ENCODE data around the gene SRSF8.
A peak's percentile ranks its signal among the peaks of the same experiment; 100 is the strongest.

SRSF8 gene

DNA sequence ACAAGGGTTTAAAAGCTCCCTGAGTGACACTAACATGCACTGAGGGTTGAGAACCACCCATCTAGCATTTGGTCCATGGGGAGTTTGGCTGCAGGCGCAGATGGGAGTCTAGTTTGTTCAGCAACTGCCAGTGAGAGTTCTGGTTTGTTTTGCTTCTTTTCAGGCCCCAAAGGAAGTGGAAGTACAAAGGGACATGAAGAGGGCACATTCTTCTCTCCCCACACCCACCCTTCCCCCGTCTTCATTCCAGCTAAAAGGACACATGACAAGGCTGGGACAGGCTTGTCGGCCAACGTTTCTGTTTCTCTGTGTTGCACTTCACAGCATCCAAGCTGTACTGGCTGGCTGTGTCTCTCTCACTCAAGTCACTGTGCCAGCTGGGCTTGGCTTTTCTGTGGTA is 14.7 kb downstream of the SRSF8 start:
- H3K36me3 Mint-ChIP-seq: no peaks in the 10 kb centered on the region

GRCh38 chr11:95082576-95083001 is 15.9 kb downstream of the SRSF8 start:
- Mint-ChIP-seq H3K4me1 (ENCODE audit: low read depth) (peaks cover 15% of the 10 kb centered on the region), H3K27ac (peak overlapping the region; percentile 34), H3K36me3 (no peaks in the 10 kb centered on the region), H3K9me3 (ENCODE audit: low read depth) (no peaks in the 10 kb centered on the region), H3K27me3 (no peaks in the 10 kb centered on the region), H3K4me3 (no peak overlapping the region)

More for the DNA sequence above, 14.7 kb downstream of the SRSF8 start:
- Mint-ChIP-seq H3K27ac (no peak overlapping the region), H3K9me3 (ENCODE audit: low read depth) (no peaks in the 10 kb centered on the region), H3K4me1 (ENCODE audit: low read depth) (peaks cover 13% of the 10 kb centered on the region), H3K27me3 (no peaks in the 10 kb centered on the region), H3K4me3 (no peak overlapping the region)

DNA sequence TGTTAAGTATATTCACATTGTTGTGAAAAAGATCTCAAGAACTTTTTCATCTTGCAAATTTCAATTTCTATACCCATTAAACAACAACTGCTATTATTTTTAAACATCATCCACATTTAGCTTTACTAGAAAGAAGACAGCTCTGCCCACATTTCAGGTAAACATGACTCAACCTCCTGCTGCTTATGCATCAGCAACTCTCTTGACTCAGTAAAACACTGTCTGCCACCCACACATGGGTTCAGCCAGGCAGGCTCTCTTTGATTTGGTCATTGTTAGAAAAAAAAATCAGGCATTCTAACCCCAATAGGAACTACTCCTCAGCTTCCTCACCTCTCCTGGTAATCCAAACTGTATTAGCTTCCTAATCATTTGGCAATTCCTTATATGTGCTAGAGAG is 17.8 kb downstream of the SRSF8 start:
- Mint-ChIP-seq H3K27ac (peak overlapping the region; percentile 87), H3K4me1 (ENCODE audit: low read depth) (peaks cover 28% of the 10 kb centered on the region), H3K9me3 (ENCODE audit: low read depth) (no peaks in the 10 kb centered on the region), H3K27me3 (no peaks in the 10 kb centered on the region), H3K4me3 (no peak overlapping the region), H3K36me3 (no peaks in the 10 kb centered on the region)

DNA sequence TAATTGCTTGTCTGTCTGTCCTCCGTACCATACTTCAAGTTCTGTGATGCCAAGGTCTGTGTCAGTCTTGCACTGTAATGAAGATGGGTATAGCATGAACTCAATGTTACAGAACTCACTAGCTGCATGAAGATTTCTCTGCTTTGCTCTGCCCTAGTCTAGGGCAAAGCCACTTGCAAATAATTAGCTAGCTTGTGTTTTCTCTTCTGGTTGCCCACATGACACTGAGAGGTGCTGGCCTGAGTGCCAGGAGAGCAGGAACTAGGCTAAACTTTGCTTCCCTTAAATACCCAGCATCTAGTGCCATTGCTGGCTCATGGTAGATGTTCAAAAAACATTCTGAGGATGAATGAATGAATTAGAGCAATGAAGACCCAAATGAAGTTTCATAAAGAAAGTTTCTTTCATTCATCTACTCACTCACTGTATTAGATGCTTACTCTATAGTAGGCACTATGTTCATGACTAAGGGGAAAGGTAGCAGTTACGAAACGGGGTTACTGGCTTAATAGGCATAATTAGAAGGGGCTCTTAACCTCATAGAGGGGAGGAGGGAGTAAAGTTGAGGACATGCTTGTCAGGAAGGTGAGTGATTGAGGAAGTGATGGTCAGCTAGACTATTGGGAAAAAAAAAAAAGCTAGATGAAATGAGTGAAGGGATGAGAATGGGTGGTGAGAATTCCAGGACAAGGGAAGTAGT is 18.5 kb downstream of the SRSF8 start:
- Mint-ChIP-seq H3K9me3 (ENCODE audit: low read depth) (no peaks in the 10 kb centered on the region), H3K4me1 (ENCODE audit: low read depth) (peaks cover 29% of the 10 kb centered on the region), H3K36me3 (no peaks in the 10 kb centered on the region), H3K27me3 (no peaks in the 10 kb centered on the region), H3K27ac (no peak overlapping the region), H3K4me3 (no peak overlapping the region)

DNA sequence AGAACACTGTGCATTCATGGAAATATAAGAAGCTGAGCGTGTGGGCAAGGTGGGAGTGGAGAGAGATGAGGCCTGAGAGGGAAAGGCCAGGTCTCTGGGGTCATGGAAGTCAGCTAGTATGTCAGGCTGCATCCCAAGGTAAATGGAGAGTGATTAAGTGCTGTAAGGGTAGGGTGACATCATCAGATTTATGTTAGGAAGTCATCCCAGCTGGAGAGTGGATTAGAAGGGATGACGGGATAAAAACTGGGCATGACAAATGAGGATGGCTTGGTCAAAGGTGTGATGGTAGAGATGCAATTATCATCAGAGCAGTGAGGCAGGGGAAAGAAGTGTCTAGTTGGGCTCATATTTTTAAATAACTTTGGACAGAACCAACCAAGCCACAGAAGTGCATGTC is 19.4 kb downstream of the SRSF8 start:
- no peaks in the 10 kb centered on the region for H3K27me3 Mint-ChIP-seq
- H3K4me3 Mint-ChIP-seq: no peak overlapping the region
- H3K9me3 Mint-ChIP-seq (ENCODE audit: low read depth): no peaks in the 10 kb centered on the region
- H3K27ac Mint-ChIP-seq: peak overlapping the region; percentile 47
- no peaks in the 10 kb centered on the region for H3K36me3 Mint-ChIP-seq
- H3K4me1 Mint-ChIP-seq (ENCODE audit: low read depth): peaks cover 38% of the 10 kb centered on the region

GRCh38 chr11:95086836-95087570 is 20.3 kb downstream of the SRSF8 start:
- H3K27me3 Mint-ChIP-seq: no peaks in the 10 kb centered on the region
- no peaks in the 10 kb centered on the region for H3K36me3 Mint-ChIP-seq
- H3K4me3 Mint-ChIP-seq: no peak overlapping the region
- H3K9me3 Mint-ChIP-seq (ENCODE audit: low read depth): no peaks in the 10 kb centered on the region
- H3K27ac Mint-ChIP-seq: no peak overlapping the region
- peaks cover 46% of the 10 kb centered on the region for H3K4me1 Mint-ChIP-seq (ENCODE audit: low read depth)

DNA sequence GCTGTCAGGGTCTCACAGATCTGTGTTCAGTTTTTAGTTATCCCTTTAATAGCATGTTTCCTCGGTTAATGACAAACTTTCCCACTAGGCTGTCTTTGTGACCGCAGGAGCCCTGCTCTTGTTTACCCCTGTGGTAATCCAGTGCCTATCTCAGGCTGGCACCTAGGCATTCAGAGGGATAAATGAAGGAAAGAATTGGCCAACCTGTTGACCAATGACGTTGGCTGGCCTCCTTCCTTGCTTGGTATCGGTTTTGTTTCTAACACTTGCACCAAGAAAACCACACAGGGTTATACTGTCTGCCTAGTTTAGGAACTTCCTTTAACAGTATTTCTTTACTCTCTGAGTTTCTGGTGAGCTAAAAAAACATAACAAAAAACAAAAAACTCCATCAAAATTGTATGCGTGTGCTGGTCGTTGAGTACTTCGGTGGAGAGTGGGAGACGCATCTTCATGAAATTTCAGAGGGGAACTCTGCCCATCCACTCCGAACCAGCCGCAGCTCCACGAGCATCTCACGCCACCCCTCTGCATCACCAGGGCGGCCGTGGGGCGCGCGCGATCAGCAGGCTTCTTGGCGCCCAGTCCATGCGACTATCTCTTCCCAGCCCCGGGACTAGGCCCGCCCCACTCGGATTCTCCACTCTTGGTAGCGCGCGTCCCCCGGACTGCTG is 22.4 kb downstream of the SRSF8 start:
- H3K4me1 Mint-ChIP-seq (ENCODE audit: low read depth): peaks cover 62% of the 10 kb centered on the region
- H3K36me3 Mint-ChIP-seq: peaks cover 5% of the 10 kb centered on the region
- H3K27me3 Mint-ChIP-seq: no peaks in the 10 kb centered on the region
- peak overlapping the region; percentile 96 for H3K27ac Mint-ChIP-seq
- H3K4me3 Mint-ChIP-seq: peak overlapping the region; percentile 83
- H3K9me3 Mint-ChIP-seq (ENCODE audit: low read depth): no peaks in the 10 kb centered on the region

- peak within 1 kb of the TSS; percentile 92 for H3K4me3 Mint-ChIP-seq
- H3K36me3 Mint-ChIP-seq: peaks cover 5% of the 10 kb centered on the region
- no peaks in the 10 kb centered on the region for H3K9me3 Mint-ChIP-seq (ENCODE audit: low read depth)
- H3K27me3 Mint-ChIP-seq: no peaks in the 10 kb centered on the region
- H3K27ac Mint-ChIP-seq: peak within 1 kb of the TSS; percentile 96
- H3K4me1 Mint-ChIP-seq (ENCODE audit: low read depth): peaks cover 59% of the 10 kb centered on the region
Measured at GRCh38 chr11:95089620-95090542, 23.2 kb downstream of the SRSF8 start, which contains the start of gene ENDOD1. TSS of gene ENDOD1 (plus strand) at chr11:95089846. CDS start at chr11:95089928, 82 bp downstream.

DNA sequence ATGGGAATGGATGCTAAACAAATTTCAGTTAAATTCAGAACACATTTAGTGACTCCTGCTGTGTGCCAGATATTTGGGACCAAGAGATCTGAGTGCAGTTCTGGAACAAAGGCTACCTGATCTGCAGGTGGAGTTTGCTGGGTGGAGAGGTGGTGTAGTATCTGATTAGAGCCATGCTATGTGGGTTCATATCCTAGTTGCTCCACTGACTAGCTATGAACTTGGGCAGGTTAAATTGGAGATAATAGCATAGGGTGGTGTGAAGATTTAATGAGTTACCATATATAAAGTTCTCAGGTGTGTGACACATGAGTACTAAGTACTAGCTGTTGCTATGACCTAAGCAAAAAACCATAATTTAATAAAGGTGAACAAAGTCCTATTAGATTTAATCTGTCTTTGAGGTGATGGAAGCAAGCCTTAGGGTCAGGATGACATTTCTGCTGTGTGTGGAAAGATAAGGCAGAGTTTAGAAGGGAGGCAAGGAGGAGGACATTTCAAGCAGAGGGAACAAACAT is 25.0 kb downstream of the SRSF8 start:
- peaks cover 72% of the 10 kb centered on the region for H3K4me1 Mint-ChIP-seq (ENCODE audit: low read depth)
- H3K9me3 Mint-ChIP-seq (ENCODE audit: low read depth): no peaks in the 10 kb centered on the region
- no peaks in the 10 kb centered on the region for H3K27me3 Mint-ChIP-seq
- peaks cover 9% of the 10 kb centered on the region for H3K36me3 Mint-ChIP-seq
- H3K27ac Mint-ChIP-seq: peak overlapping the region; percentile 17
- peak overlapping the region; percentile 92 for H3K4me3 Mint-ChIP-seq

DNA sequence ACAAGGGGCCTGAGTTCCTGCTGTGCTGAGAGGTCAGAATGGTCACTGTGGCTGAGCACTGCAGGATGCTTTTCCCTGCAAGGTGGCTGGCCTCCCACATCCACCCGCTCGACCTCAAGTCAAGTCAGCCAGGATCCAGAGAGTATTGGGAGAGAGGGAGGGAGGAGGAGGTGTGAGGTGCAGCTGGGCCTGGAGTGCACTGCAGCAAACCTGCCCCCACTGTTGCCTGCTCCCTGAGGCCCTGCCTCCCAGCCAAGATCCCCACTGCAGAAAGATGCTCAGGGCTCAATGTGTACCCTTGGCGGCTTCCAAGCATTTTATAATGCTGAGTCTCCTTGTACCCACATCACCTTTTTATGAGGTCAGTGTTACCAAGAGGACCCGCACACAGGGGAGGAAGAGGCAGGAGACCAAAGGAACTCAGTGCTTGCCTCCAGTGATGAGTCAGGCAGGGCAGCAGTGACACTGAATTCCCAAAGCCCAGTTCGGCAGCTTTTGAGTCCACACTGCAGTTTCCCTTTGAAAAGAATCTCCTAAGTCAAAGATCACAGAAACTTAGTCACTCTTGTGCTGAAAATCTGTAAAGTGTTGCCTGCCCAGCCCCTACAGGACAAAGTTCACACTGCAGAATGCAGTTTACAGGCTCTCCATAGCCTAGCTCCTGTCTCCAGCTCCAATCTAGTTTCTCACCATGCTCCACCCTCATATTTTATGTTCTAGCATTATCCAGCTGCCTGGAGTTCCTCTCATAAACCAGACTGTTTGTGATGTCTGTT is 26.0 kb downstream of the SRSF8 start:
- Mint-ChIP-seq H3K9me3 (ENCODE audit: low read depth) (no peaks in the 10 kb centered on the region), H3K4me1 (ENCODE audit: low read depth) (peaks cover 77% of the 10 kb centered on the region), H3K27me3 (no peaks in the 10 kb centered on the region), H3K27ac (peak overlapping the region; percentile 30), H3K4me3 (peak overlapping the region; percentile 92), H3K36me3 (peaks cover 12% of the 10 kb centered on the region)

GRCh38 chr11:95093548-95093947 is 26.8 kb downstream of the SRSF8 start:
- H3K4me3 Mint-ChIP-seq: peak overlapping the region; percentile 69
- no peaks in the 10 kb centered on the region for H3K9me3 Mint-ChIP-seq (ENCODE audit: low read depth)
- no peak overlapping the region for H3K27ac Mint-ChIP-seq
- H3K36me3 Mint-ChIP-seq: peaks cover 12% of the 10 kb centered on the region
- peaks cover 77% of the 10 kb centered on the region for H3K4me1 Mint-ChIP-seq (ENCODE audit: low read depth)
- no peaks in the 10 kb centered on the region for H3K27me3 Mint-ChIP-seq

DNA sequence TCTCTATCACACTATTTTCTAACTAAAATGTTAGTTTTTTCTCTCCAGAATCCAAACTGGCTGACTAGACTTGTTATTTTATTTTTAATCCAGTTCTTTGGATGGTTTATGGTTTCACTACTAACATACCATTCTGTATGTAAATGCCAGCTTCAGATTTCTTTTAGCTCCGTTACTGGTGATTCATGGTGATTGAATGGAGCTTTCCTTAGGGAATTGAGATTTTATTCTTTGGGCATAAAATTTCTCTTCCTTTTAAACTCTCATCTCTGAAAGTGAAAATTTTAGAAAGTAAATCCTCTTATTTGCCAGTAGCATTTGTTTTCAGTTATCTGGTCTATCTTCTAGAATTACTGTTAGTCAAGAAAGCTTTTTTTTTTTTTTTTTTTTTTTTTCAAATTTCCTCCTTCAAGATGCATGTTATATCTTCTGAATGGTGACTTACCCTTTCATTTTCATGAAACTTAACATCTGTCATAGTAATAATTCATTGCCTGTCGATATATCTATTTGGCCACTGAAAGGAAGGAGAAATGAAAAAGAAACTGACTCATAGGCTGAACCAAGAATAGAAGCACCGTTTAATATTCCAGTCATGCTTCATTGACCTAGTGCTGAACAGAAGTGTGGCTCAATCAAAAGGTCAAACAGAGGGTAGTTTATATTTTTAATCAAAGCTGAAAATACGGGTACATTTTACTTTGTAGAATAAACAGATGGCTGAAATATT is 29.3 kb downstream of the SRSF8 start:
- Mint-ChIP-seq H3K4me1 (ENCODE audit: low read depth) (peaks cover 59% of the 10 kb centered on the region), H3K27me3 (no peaks in the 10 kb centered on the region), H3K36me3 (peaks cover 14% of the 10 kb centered on the region), H3K9me3 (ENCODE audit: low read depth) (no peaks in the 10 kb centered on the region), H3K4me3 (peak overlapping the region; percentile 48), H3K27ac (peak overlapping the region; percentile 38)

GRCh38 chr11:95097209-95097608 is 30.5 kb downstream of the SRSF8 start:
- no peak overlapping the region for H3K27ac Mint-ChIP-seq
- H3K36me3 Mint-ChIP-seq: peaks cover 14% of the 10 kb centered on the region
- H3K27me3 Mint-ChIP-seq: no peaks in the 10 kb centered on the region
- no peaks in the 10 kb centered on the region for H3K9me3 Mint-ChIP-seq (ENCODE audit: low read depth)
- peaks cover 48% of the 10 kb centered on the region for H3K4me1 Mint-ChIP-seq (ENCODE audit: low read depth)
- no peak overlapping the region for H3K4me3 Mint-ChIP-seq

Measured in activated naive CD8-positive, alpha-beta T cell (primary cell).